Measurements from ENCODE around the gene PEX14.

The PEX14 gene

DNA sequence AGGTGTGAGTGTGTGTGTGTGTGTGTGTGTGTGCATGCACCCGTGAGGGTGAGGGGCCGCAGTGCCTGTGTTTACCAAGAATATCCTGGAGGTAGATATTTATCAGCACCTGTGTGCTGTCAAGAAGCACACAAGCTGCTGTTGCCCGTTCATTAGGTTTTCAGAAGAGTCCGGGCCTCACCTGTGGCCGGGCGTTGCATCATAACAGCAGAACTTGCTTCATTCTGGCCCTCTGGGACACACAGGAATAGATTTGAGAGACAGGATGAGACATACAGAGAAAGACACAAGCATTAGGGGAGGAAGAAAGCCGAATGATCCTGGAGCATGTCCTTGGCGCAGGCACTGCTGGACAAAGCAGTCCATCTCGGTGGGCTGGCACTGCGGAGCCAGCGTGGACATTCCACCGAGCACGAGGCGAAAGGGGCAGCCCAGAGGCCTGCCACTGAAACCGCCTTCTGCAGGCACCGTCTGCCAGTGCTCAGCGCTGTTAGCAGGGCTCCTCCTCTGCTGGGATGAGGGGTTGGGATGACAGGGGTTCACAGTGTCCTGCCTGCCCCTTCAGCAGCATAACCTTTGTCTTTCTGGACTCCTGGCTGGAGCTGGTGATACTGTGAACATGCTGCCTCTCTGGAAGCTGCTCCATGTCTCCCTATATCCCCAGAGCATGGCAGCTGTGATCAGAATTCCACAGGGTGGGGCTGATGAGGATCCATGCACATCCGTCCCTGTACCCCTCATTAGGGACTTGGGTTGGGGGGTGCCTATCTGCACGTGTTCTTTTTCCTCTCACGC lies 81.1 kb downstream of the PEX14 start:
- H3K4me1 ChIP-seq (ENCODE audit: insufficient read depth, insufficient read length), result peaks cover 8% of the 10 kb centered on the region
- H3K36me3 ChIP-seq (ENCODE audit: insufficient read depth, insufficient read length, low read length), result no peaks in the 10 kb centered on the region
- no peak for DNase-seq (ENCODE audit: low read depth, low spot score)
- H3K4me3 ChIP-seq (ENCODE audit: insufficient read length, low read depth), result no peak overlapping the region
- TF ChIP-seq ZNF274 (IDR thresholded peaks at IDR 0.05; ENCODE audit: low read depth, low read length), result no peak
- TF ChIP-seq SUZ12 (IDR thresholded peaks at IDR 0.05; ENCODE audit: extremely low read depth, insufficient read depth, insufficient read length), result no peak
- TF ChIP-seq YY1 (IDR thresholded peaks at IDR 0.05; ENCODE audit: insufficient read depth, insufficient read length), result no peak
- no peaks in the 10 kb centered on the region for H3K9me3 ChIP-seq (ENCODE audit: insufficient read depth, low read length)
- no peaks in the 10 kb centered on the region for H3K27me3 ChIP-seq (ENCODE audit: insufficient read depth, insufficient read length)
- H3K9ac ChIP-seq (ENCODE audit: insufficient read length, low read depth), result peak overlapping the region; percentile 32

DNA sequence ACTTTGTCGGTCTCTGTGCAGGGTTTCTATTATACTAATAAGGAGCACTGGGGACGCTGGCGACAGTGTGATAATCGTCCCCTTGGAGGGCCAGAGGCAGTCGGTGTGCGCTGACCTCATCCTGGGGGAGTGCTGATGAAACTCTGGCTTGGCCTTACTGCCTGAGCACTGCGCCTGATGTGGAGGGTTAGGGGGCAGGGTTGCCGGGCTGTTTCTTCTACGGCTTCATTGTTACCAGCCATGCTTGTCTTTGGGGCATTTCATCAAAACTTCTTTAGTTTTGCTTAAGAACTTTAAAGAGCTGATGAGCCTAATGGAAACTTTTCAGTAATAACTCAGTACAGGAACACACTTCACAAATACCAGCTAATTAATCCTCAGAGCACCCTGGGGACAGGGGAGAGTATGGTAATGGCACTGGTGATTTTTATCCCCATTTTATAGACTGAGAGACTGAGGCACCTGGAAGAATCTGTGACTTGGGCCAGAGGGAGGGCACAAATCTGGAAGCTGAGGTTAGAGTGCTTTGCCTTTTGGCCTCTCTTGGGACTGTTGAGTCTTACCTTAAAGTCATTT lies 81.8 kb downstream of the PEX14 start:
- no peak for DNase-seq (ENCODE audit: low read depth, low spot score)
- Histone ChIP-seq H3K9me3 (ENCODE audit: insufficient read depth, low read length) (no peaks in the 10 kb centered on the region), H3K9ac (ENCODE audit: insufficient read length, low read depth) (peak overlapping the region; percentile 13), H3K4me3 (ENCODE audit: insufficient read length, low read depth) (no peak overlapping the region), H3K27me3 (ENCODE audit: insufficient read depth, insufficient read length) (no peaks in the 10 kb centered on the region), H3K36me3 (ENCODE audit: insufficient read depth, insufficient read length, low read length) (no peaks in the 10 kb centered on the region), H3K4me1 (ENCODE audit: insufficient read depth, insufficient read length) (peaks cover 8% of the 10 kb centered on the region)
- TF ChIP-seq SUZ12 (IDR thresholded peaks at IDR 0.05; ENCODE audit: extremely low read depth, insufficient read depth, insufficient read length) (no peak), YY1 (IDR thresholded peaks at IDR 0.05; ENCODE audit: insufficient read depth, insufficient read length) (no peak), ZNF274 (IDR thresholded peaks at IDR 0.05; ENCODE audit: low read depth, low read length) (no peak)

DNA sequence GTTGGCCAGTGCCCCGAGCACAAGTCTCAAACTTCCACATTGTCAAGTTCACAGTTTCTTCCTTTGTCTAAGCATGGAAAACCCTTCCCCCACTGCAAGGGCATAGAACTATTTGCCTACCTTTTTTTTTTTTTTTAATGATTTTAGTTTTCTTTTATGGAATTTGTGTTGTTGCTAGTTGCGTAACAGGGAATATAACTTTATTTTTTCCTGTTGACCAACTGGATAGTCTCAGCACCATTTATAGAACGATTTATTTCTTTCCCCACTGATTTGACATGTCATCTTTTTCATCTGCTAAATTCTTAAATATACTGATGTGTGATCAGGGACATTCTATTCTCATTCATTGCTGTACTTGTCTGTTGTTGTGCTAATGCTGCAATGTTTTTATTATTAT lies 83.0 kb downstream of the PEX14 start:
- Histone ChIP-seq H3K27me3 (ENCODE audit: insufficient read depth, insufficient read length) (no peaks in the 10 kb centered on the region), H3K36me3 (ENCODE audit: insufficient read depth, insufficient read length, low read length) (no peaks in the 10 kb centered on the region), H3K4me3 (ENCODE audit: insufficient read length, low read depth) (no peak overlapping the region), H3K9me3 (ENCODE audit: insufficient read depth, low read length) (no peaks in the 10 kb centered on the region), H3K9ac (ENCODE audit: insufficient read length, low read depth) (no peak overlapping the region), H3K4me1 (ENCODE audit: insufficient read depth, insufficient read length) (peaks cover 8% of the 10 kb centered on the region)
- TF ChIP-seq YY1 (IDR thresholded peaks at IDR 0.05; ENCODE audit: insufficient read depth, insufficient read length), result no peak
- TF ChIP-seq ZNF274 (IDR thresholded peaks at IDR 0.05; ENCODE audit: low read depth, low read length), result no peak
- TF ChIP-seq SUZ12 (IDR thresholded peaks at IDR 0.05; ENCODE audit: extremely low read depth, insufficient read depth, insufficient read length), result no peak
- DNase-seq (ENCODE audit: low read depth, low spot score), result no peak

DNA sequence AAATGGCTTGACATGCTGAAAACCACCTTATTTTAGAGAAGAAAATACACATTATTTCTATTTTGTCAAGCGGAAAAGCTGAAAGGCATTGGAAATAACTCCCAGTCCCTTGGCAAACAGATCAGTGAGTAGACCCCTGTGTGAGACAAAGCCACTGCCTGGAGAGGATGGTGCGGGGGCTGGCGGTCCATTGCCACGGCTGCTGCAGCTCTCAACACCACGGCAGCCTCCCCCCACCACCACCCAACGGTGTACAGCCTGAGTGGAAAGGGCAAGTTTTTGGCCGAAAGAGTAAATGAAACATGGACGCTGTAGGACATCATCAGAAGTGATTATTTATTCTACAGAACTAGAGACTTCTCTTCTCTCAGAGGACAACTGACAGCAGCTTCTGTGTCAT lies 84.6 kb downstream of the PEX14 start:
- Histone ChIP-seq H3K9me3 (ENCODE audit: insufficient read depth, low read length) (no peaks in the 10 kb centered on the region), H3K4me3 (ENCODE audit: insufficient read length, low read depth) (no peak overlapping the region), H3K4me1 (ENCODE audit: insufficient read depth, insufficient read length) (peaks cover 5% of the 10 kb centered on the region), H3K9ac (ENCODE audit: insufficient read length, low read depth) (no peak overlapping the region), H3K36me3 (ENCODE audit: insufficient read depth, insufficient read length, low read length) (no peaks in the 10 kb centered on the region), H3K27me3 (ENCODE audit: insufficient read depth, insufficient read length) (no peaks in the 10 kb centered on the region)
- TF ChIP-seq ZNF274 (IDR thresholded peaks at IDR 0.05; ENCODE audit: low read depth, low read length) (no peak), YY1 (IDR thresholded peaks at IDR 0.05; ENCODE audit: insufficient read depth, insufficient read length) (no peak), SUZ12 (IDR thresholded peaks at IDR 0.05; ENCODE audit: extremely low read depth, insufficient read depth, insufficient read length) (no peak)
- DNase-seq (ENCODE audit: low read depth, low spot score), result no peak

DNA sequence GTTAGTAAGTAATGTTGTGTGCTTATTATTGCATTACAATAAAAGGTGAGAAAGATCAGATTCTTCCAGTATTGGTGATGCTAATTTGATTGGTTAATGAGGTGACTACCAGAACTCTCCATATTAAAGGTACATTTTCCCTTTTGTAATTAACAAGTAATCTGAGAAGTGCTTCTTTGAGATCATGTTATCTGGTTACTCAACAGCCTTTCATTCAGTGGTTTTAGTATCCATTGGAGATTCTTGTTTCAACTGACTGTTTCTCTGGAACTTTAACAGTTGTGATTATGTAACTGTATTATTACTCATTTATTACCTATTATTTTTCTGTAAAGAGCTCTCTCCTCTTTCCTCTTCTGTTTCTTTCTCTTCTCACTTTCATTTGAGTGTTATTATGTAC lies 86.7 kb downstream of the PEX14 start:
- no peak for DNase-seq (ENCODE audit: low read depth, low spot score)

DNA sequence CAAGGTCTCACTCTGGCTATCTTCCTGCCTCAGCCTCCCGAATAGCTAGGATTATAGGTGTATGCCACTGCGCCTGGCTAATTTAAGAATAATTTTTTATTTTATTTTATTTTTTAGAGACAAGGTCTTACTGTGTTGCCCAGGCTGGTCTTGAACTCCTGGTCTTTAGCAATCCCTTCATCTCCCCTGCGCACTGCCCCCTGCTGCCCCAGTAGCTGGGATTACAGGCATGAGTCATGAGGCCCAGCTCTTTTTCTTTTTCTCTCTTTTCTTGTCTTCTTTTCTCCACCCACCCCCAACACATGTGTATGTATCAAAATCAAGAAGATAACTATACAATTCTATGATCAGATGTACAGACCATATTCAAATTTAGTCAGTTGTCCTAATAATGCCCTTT lies 87.2 kb downstream of the PEX14 start:
- Histone ChIP-seq H3K9me3 (ENCODE audit: insufficient read depth, low read length) (no peaks in the 10 kb centered on the region), H3K4me3 (ENCODE audit: insufficient read length, low read depth) (no peak overlapping the region), H3K36me3 (ENCODE audit: insufficient read depth, insufficient read length, low read length) (no peaks in the 10 kb centered on the region), H3K9ac (ENCODE audit: insufficient read length, low read depth) (no peak overlapping the region), H3K27me3 (ENCODE audit: insufficient read depth, insufficient read length) (no peaks in the 10 kb centered on the region), H3K4me1 (ENCODE audit: insufficient read depth, insufficient read length) (no peaks in the 10 kb centered on the region)
- DNase-seq (ENCODE audit: low read depth, low spot score), result no peak
- no peak for TF ChIP-seq YY1 (IDR thresholded peaks at IDR 0.05; ENCODE audit: insufficient read depth, insufficient read length)

More for the DNA sequence above, 86.7 kb downstream of the PEX14 start:
- Histone ChIP-seq H3K9ac (ENCODE audit: insufficient read length, low read depth) (no peak overlapping the region), H3K9me3 (ENCODE audit: insufficient read depth, low read length) (no peaks in the 10 kb centered on the region), H3K27me3 (ENCODE audit: insufficient read depth, insufficient read length) (no peaks in the 10 kb centered on the region), H3K36me3 (ENCODE audit: insufficient read depth, insufficient read length, low read length) (no peaks in the 10 kb centered on the region), H3K4me3 (ENCODE audit: insufficient read length, low read depth) (no peak overlapping the region), H3K4me1 (ENCODE audit: insufficient read depth, insufficient read length) (no peaks in the 10 kb centered on the region)
- TF ChIP-seq SUZ12 (IDR thresholded peaks at IDR 0.05; ENCODE audit: extremely low read depth, insufficient read depth, insufficient read length), result no peak

DNA sequence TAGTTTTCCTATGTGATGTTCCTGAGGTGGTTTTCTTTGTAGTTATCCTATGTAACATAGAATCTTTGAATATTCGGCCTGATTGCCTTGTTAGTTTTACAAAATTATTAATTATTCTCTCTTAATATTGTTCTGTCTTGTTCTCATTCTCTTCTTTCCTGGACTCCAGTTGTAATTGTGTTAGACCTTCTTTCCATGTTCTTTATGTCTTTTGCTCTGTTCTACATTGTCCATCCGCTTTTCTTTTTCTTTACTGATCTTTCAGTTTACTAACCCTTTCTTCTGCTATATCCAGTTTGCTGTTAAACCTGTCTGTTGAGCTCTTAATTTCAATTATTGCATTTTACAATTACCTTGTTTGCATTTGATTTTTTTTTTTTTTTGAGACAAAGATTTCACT lies 89.3 kb downstream of the PEX14 start:
- H3K4me1 ChIP-seq (ENCODE audit: insufficient read depth, insufficient read length), result no peaks in the 10 kb centered on the region
- H3K27me3 ChIP-seq (ENCODE audit: insufficient read depth, insufficient read length), result no peaks in the 10 kb centered on the region
- H3K4me3 ChIP-seq (ENCODE audit: insufficient read length, low read depth), result no peak overlapping the region
- no peak for TF ChIP-seq ZNF274 (IDR thresholded peaks at IDR 0.05; ENCODE audit: low read depth, low read length)
- TF ChIP-seq SUZ12 (IDR thresholded peaks at IDR 0.05; ENCODE audit: extremely low read depth, insufficient read depth, insufficient read length), result no peak
- TF ChIP-seq YY1 (IDR thresholded peaks at IDR 0.05; ENCODE audit: insufficient read depth, insufficient read length), result no peak
- no peak overlapping the region for H3K9ac ChIP-seq (ENCODE audit: insufficient read length, low read depth)
- H3K9me3 ChIP-seq (ENCODE audit: insufficient read depth, low read length), result no peaks in the 10 kb centered on the region
- H3K36me3 ChIP-seq (ENCODE audit: insufficient read depth, insufficient read length, low read length), result no peaks in the 10 kb centered on the region
- no peak for DNase-seq (ENCODE audit: low read depth, low spot score)

Data from NT2/D1 (cell line).